Measurements from ENCODE around the gene ABCC6.

DNA sequence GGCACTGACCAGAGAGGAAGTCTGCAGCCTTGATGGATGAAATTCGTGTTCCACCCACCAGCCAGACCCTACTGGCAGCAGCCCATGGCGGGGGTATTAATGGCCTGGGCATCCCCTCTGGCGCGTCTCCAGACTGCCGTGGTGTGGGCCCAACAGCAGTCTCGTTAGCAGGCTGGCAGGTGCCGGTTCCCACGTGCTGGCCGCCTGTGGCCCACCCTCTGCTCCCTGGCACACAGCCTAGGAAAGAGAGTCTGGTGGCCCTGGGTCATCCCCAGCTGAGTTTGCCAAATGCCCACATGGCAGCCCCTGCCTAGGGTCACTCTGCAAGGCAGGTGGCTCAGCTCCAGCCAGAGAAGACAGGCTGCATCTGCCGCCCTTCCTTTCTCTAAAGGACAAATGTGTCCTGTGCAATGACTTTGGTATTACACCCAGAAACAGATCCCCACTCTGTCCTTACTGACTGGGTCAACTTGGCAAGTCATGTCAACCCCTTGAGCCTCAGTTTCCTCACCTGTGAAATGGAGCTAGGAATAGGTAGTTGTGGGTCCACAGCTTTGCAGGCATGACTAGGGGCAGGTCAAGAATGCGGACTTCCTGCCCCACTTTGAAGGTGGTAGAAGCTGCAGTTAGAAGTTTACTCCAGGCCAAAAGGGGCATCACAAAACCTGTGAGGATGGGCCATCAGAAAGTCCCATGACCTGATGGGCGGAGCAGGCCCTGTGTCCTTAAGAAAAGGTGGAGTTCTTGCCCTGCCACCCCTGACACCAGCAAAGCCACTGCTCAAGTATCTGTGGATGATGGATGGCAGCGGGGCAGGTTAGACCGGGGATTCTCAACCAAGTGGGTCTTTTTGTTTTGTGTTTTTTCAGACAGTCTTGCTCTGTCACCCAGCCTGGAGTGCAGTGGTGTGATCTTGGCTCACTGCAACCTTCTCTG is 76.6 kb downstream of the ABCC6 start:
- TF ChIP-seq, protein P1, sequence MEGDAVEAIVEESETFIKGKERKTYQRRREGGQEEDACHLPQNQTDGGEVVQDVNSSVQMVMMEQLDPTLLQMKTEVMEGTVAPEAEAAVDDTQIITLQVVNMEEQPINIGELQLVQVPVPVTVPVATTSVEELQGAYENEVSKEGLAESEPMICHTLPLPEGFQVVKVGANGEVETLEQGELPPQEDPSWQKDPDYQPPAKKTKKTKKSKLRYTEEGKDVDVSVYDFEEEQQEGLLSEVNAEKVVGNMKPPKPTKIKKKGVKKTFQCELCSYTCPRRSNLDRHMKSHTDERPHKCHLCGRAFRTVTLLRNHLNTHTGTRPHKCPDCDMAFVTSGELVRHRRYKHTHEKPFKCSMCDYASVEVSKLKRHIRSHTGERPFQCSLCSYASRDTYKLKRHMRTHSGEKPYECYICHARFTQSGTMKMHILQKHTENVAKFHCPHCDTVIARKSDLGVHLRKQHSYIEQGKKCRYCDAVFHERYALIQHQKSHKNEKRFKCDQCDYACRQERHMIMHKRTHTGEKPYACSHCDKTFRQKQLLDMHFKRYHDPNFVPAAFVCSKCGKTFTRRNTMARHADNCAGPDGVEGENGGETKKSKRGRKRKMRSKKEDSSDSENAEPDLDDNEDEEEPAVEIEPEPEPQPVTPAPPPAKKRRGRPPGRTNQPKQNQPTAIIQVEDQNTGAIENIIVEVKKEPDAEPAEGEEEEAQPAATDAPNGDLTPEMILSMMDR (IDR thresholded peaks at IDR 0.05), result no peak
- TF ChIP-seq EP300 (IDR thresholded peaks at IDR 0.05; ENCODE audit: low read depth), result no peak
